AG04450 (cell line): ENCODE data around the gene TMED4. TPM values are rescaled to one million over a fixed set of nuclear protein-coding genes. Genes with fewer than 3 reads are reported as not detected.

Source experiments
- CTCF ChIA-PET: fragments of 300-600, 350-600 bp; formaldehyde crosslinking; extraction: SDS; loops from one replicate; lab custom pipeline; 2022; ENCODE audit warnings: antibody characterized with exemption, inconsistent platforms; lab: Charles Lee
- POLR2A ChIA-PET: fragments of 350-600 bp; formaldehyde crosslinking; extraction: SDS; loops from one replicate; lab custom pipeline; 2021; ENCODE audit warnings: antibody characterized with exemption, inconsistent platforms; lab: Yijun Ruan, JAX
- DNase-seq: peaks from one replicate; pipeline ENCODE4 v3.0.0-alpha.2; 2011; ENCODE audit warnings: low read depth, low spot score
- H3K27ac ChIP-seq: one replicate; pipeline ENCODE4 v1.5.1; 2012; ENCODE audit warnings: low read depth, low read length, control low read depth
- H3K27me3 ChIP-seq: one replicate; pipeline ENCODE4 v1.6.0; 2012; ENCODE audit warnings: low read length; ENCODE audit not compliant: control insufficient read depth, insufficient read depth
- H3K4me3 ChIP-seq: 2 replicates; pipeline ENCODE4 v1.5.1; 2011; ENCODE audit warnings: mild to moderate bottlenecking, low read depth, low read length, control low read depth
- H3K9me3 ChIP-seq: 2 replicates; pipeline ENCODE4 v1.5.1; 2012; ENCODE audit warnings: low read length; ENCODE audit not compliant: control insufficient read depth, insufficient read depth
- polyA plus RNA-seq: library from polyadenylated mRNA; depleted of rRNA; stranded (reverse); fragments of >200 nt; gene quantifications from 2 replicates; pipeline ENCODE4 v1.2.3, GENCODE V29; 2011
- TF ChIP-seq, protein P1 (sequence below): IDR thresholded peaks from 2 replicates; pipeline ENCODE4 v1.5.1; 2011; ENCODE audit warnings: low read depth, low read length, control low read depth, inconsistent platforms

The TMED4 gene
- polyA plus RNA-seq, 1 experiment, result 78.4 TPM

DNA sequence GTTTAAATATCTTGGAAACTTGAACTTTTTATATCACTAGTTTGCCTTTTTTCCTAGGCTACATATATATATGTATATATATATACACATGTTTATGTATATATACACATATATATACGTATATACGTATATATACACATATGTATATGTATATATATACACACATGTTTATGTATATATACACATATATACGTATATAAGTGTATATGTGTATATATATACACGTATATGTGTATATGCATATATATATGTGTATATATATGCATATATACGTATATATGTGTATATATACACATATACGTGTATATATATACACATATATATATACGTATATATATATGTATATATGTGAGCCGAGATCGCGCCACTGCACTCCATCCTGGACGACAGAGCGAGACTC lies 34.5 kb upstream of the TMED4 start:
- no peak for DNase-seq
- no peak overlapping the region for H3K27ac ChIP-seq
- CTCF ChIA-PET, result interaction anchor here (1.0 kb wide), 1 partner anchor 52 kb away, joined by 3 read pairs; no protein-coding TSS in a partner anchor
- TF ChIP-seq, protein P1, sequence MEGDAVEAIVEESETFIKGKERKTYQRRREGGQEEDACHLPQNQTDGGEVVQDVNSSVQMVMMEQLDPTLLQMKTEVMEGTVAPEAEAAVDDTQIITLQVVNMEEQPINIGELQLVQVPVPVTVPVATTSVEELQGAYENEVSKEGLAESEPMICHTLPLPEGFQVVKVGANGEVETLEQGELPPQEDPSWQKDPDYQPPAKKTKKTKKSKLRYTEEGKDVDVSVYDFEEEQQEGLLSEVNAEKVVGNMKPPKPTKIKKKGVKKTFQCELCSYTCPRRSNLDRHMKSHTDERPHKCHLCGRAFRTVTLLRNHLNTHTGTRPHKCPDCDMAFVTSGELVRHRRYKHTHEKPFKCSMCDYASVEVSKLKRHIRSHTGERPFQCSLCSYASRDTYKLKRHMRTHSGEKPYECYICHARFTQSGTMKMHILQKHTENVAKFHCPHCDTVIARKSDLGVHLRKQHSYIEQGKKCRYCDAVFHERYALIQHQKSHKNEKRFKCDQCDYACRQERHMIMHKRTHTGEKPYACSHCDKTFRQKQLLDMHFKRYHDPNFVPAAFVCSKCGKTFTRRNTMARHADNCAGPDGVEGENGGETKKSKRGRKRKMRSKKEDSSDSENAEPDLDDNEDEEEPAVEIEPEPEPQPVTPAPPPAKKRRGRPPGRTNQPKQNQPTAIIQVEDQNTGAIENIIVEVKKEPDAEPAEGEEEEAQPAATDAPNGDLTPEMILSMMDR, result no peak
- H3K4me3 ChIP-seq, result no peak overlapping the region
- no peaks in the 10 kb centered on the region for H3K9me3 ChIP-seq
- H3K27me3 ChIP-seq, result no peaks in the 10 kb centered on the region
- POLR2A ChIA-PET, result interaction anchor here (0.7 kb wide), 1 partner anchor 9 kb away, joined by 6 read pairs; no protein-coding TSS in a partner anchor

DNA sequence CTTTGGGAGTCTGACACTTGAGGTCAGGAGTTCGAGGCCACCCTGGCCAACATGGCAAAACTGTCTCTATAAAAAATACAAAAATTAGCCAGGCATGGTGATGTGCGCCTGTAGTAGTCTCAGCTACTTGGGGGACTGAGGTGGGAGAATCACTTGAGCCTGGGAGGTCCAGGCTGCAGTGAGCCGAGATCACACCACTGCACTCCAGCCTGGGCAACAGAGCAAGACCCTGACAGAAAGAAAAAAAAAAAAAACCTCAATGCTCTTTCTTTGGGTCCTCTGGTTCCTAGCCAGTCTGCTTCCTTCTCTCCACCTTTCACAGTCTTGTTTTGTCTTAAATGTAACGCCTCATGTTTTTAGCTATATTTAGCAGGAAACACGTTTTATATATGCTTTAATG lies 33.8 kb upstream of the TMED4 start:
- TF ChIP-seq, protein P1, result no peak

DNA sequence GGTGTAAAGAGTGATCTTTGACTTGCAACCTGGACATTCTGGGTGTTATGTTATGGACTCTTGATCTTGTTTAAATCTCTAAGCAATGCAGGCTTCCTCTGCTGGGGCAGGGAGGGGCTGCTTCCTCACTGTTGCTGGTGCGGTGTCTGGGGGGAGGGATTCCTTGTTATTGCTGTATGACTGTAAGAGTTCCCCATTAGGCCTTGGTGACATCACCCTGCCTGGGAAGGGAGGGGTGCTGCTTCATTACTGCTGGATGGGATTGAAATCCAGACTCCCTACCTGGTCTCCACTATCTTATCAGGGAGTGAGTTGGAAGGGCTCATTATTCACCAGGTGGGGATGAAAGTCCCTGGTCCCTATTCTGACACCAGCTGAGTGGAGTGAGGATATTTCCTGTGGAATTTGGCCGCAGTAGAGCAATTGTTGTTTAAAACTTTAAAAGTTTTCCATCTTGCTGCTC lies 33.1 kb upstream of the TMED4 start:
- no peak for DNase-seq
- H3K4me3 ChIP-seq, result no peak overlapping the region
- H3K27ac ChIP-seq, result peak overlapping the region; percentile 31
- H3K9me3 ChIP-seq, result no peaks in the 10 kb centered on the region
- CTCF ChIA-PET, result interaction anchor here (1.0 kb wide), 1 partner anchor 32 kb away, joined by 6 read pairs; no protein-coding TSS in a partner anchor
- POLR2A ChIA-PET, result no interaction called here
- no peaks in the 10 kb centered on the region for H3K27me3 ChIP-seq
- TF ChIP-seq, protein P1, result no peak

More for the DNA sequence above, 33.8 kb upstream of the TMED4 start:
- no peaks in the 10 kb centered on the region for H3K27me3 ChIP-seq
- POLR2A ChIA-PET, result interaction anchor here (0.7 kb wide), 1 partner anchor 10 kb away, joined by 6 read pairs; no protein-coding TSS in a partner anchor
- no peaks in the 10 kb centered on the region for H3K9me3 ChIP-seq
- DNase-seq, result no peak
- CTCF ChIA-PET, result no interaction called here
- H3K4me3 ChIP-seq, result no peak overlapping the region
- H3K27ac ChIP-seq, result no peak overlapping the region

DNA sequence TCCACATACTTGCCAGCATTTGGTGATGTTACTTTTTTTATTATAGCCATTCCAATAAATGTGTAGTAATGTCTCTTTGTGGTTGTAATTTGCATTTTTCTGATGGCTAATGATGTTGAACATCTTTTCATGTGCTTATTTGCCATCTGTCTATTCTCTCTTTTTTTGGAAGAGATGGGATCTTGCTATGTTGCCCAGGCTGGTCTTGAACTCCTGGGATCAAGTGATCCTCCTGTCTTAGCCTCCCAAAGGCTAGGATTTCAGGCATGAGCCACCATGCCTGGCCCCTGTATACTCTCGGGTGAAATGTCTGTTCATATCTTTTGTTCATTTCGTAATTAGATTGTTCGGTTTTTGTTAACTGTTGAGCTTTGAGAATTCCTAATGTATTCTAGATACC lies 27.8 kb upstream of the TMED4 start:
- Histone ChIP-seq H3K27ac (no peak overlapping the region), H3K27me3 (no peaks in the 10 kb centered on the region), H3K9me3 (no peaks in the 10 kb centered on the region), H3K4me3 (no peak overlapping the region)
- POLR2A ChIA-PET, result interaction anchor here (0.7 kb wide), 1 partner anchor 56 kb away, joined by 4 read pairs; no protein-coding TSS in a partner anchor
- CTCF ChIA-PET, result no interaction called here
- TF ChIP-seq, protein P1, result no peak
- DNase-seq, result no peak

DNA sequence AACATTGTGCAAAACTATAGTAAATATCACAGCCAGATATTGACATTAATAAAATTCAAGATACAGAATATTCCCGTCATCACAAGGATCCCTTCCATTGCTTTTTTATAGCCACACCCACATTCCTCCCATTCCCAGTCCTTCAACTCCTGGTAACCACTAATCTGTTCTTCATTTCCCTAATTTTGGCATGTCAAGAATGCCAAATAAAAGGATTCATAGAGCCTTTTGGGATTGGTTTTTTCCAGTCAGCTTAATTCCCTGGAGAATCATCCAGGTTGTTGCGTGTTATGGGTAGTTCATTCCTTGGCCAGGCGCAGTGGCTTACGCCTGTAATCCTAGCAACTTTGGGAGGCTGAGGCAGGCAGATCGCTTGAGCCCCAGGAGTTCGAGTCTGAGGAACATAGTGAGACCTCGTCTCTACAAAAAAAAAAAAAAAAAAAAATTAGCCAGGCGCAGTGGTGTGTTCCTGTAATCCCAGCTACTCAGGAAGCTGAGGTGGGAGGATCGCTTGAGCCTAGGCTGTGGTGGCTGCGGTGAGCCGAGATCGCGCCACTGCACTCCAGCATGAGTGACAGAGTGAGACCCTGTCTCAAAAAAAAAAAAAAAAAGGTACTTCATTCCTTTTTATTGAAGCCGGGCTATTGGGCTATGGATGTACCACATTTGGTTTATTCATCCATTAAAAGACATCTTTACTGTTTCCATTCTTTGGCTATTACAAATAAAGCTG lies 27.1 kb upstream of the TMED4 start:
- Histone ChIP-seq H3K4me3 (no peak overlapping the region), H3K27ac (no peak overlapping the region), H3K27me3 (no peaks in the 10 kb centered on the region), H3K9me3 (no peaks in the 10 kb centered on the region)
- ChIA-PET POLR2A (interaction anchor here (0.7 kb wide), 1 partner anchor 57 kb away, joined by 4 read pairs; no protein-coding TSS in a partner anchor), CTCF (no interaction called here)
- TF ChIP-seq, protein P1, result no peak
- DNase-seq, result no peak
